GM12878 (cell line): ENCODE data around the gene PPP1R3E. TPM values are rescaled to one million over a fixed set of nuclear protein-coding genes. Genes with fewer than 3 reads are reported as not detected.

Experiments used
- ATAC-seq: fragments of 200-7000 bp; cut with Tn5 transposase; 3 replicates; pipeline ENCODE4 v1.9.1; 2020; ENCODE audit warnings: mild to moderate bottlenecking, moderate library complexity
- BruUV-seq: library from RNA; stranded (reverse); fragments of 400-500 nt; replicated peaks from 2 replicates; lab custom pipeline; 2021; lab: Mats Ljungman, UMichigan
- CTCF ChIA-PET: fragments of 300-600 bp; sonication (Branson Sonifier 250); formaldehyde crosslinking; extraction: SDS; loops from one replicate; lab custom pipeline; 2021; ENCODE audit warnings: inconsistent platforms; lab: Yijun Ruan, JAX
- POLR2A ChIA-PET: fragments of 350-600 bp; formaldehyde crosslinking; extraction: SDS; loops from one replicate; lab custom pipeline; 2021; ENCODE audit warnings: inconsistent platforms; lab: Charles Lee
- RAD21 ChIA-PET: fragments of 300-600 bp; sonication (Branson Sonifier 250); formaldehyde crosslinking; loops from one replicate; lab custom pipeline; 2023; ENCODE audit warnings: antibody characterized with exemption; ENCODE audit not compliant: unreplicated experiment; lab: Charles Lee
- SMC1A ChIA-PET: fragments of 300-600 bp; sonication (Branson Sonifier 250); formaldehyde crosslinking; loops from one replicate; lab custom pipeline; 2023; ENCODE audit not compliant: unreplicated experiment, uncharacterized antibody; lab: Charles Lee
- DNase-seq: peaks from one replicate; pipeline ENCODE4 v3.0.0-alpha.2; 2011; ENCODE audit warnings: low read depth, low spot score
- FAIRE-seq: peaks from 3 replicates; lab custom pipeline; 2011; peaks lifted over from hg19 to GRCh38; lab: Jason Lieb, UNC
- H2AFZ ChIP-seq: 2 replicates; pipeline ENCODE4 v1.6.0; 2011; ENCODE audit warnings: low read depth, low read length, control low read depth; ENCODE audit not compliant: control insufficient read depth
- H3K27ac ChIP-seq: 2 replicates; pipeline ENCODE4 v1.5.1; 2011; ENCODE audit warnings: control low read depth; ENCODE audit not compliant: control insufficient read depth, insufficient read depth
- H3K27me3 ChIP-seq, 2 experiments: replicated peaks in 1 of 2; 2 replicates each; pipeline versions ENCODE4 v1.6.0 to v1.6.1; 2011; ENCODE audit warnings: low read length in 1 of 2; ENCODE audit not compliant: control insufficient read depth in 2 of 2, insufficient read depth in 2 of 2
- H3K36me3 ChIP-seq, 2 experiments: 2 replicates each; pipeline ENCODE4 v1.5.1; 2011; ENCODE audit warnings: low read length in 1 of 2; ENCODE audit not compliant: control insufficient read depth in 2 of 2, insufficient read depth in 2 of 2
- H3K4me1 ChIP-seq: 2 replicates; pipeline ENCODE4 v1.6.1; 2011; ENCODE audit warnings: mild to moderate bottlenecking, low read length, moderate library complexity, mixed read lengths; ENCODE audit not compliant: control insufficient read depth, insufficient read depth
- H3K4me2 ChIP-seq: 2 replicates; pipeline ENCODE4 v1.6.0; 2011; ENCODE audit warnings: control low read depth; ENCODE audit not compliant: control insufficient read depth, insufficient read depth
- H3K4me3 ChIP-seq: fragments of 200-600 bp; sonication (generic); 2 replicates; pipeline ENCODE4 v1.5.1; 2016
- H3K79me2 ChIP-seq: 2 replicates; pipeline ENCODE4 v1.6.0; 2011; ENCODE audit warnings: low read length; ENCODE audit not compliant: control insufficient read depth, insufficient read depth
- H3K9ac ChIP-seq: 2 replicates; pipeline ENCODE4 v1.8.0; 2011; ENCODE audit warnings: low read length, control low read depth, mixed read lengths; ENCODE audit not compliant: control insufficient read depth, insufficient read depth
- H3K9me3 ChIP-seq: replicated peaks from 3 replicates; pipeline ENCODE4 v1.5.1; 2011; ENCODE audit warnings: mild to moderate bottlenecking, low read length; ENCODE audit not compliant: control insufficient read depth, insufficient read depth
- H4K20me1 ChIP-seq: 2 replicates; pipeline ENCODE4 v1.6.0; 2011; ENCODE audit not compliant: control insufficient read depth, insufficient read depth
- CBFB ChIP-seq: IDR thresholded peaks from 2 replicates; pipeline ENCODE4 v1.6.1; 2016; ENCODE audit warnings: antibody characterized with exemption, low read depth
- ESRRA ChIP-seq: IDR thresholded peaks from 2 replicates; pipeline ENCODE4 v1.6.1; 2012; ENCODE audit warnings: mild to moderate bottlenecking, low read length, improper control_type of control experiment
- ETV6 ChIP-seq, 2 experiments: fragments of 450-650 bp in 1 of 2; IDR thresholded peaks in 1 of 2; conservative IDR thresholded peaks in 1 of 2; 2 replicates each; pipeline ENCODE4 v1.6.1; 2014; ENCODE audit warnings: antibody characterized with exemption in 1 of 2, borderline replicate concordance in 1 of 2, low read depth in 1 of 2, mild to moderate bottlenecking in 1 of 2, moderate library complexity in 1 of 2
- FOXM1 ChIP-seq: IDR thresholded peaks from 2 replicates; pipeline ENCODE4 v1.6.1; 2012; ENCODE audit warnings: low read depth, mild to moderate bottlenecking, inconsistent platforms, low read length, moderate library complexity
- HDAC2 ChIP-seq: fragments of 200-600 bp; sonication (generic); IDR thresholded peaks from 2 replicates; pipeline ENCODE4 v1.6.1; 2017
- JUNB ChIP-seq: IDR thresholded peaks from 2 replicates; pipeline ENCODE4 v1.6.1; 2016; ENCODE audit warnings: antibody characterized with exemption, mild to moderate bottlenecking
- NBN ChIP-seq: fragments of 450-650 bp; IDR thresholded peaks from 2 replicates; pipeline ENCODE4 v1.6.1; 2016
- PAX5 ChIP-seq: IDR thresholded peaks from 2 replicates; pipeline ENCODE4 v1.6.1; 2011; ENCODE audit warnings: low read depth, low read length, borderline replicate concordance
- PML ChIP-seq: IDR thresholded peaks from 2 replicates; pipeline ENCODE4 v1.6.1; 2012; ENCODE audit warnings: low read length, inconsistent platforms
- SPI1 ChIP-seq: IDR thresholded peaks from 2 replicates; pipeline ENCODE4 v1.6.1; 2011; ENCODE audit warnings: low read depth, mild to moderate bottlenecking, low read length, moderate library complexity, borderline replicate concordance; ENCODE audit not compliant: insufficient read depth
- STAT1 ChIP-seq: fragments of 450-650 bp; conservative IDR thresholded peaks from 2 replicates; pipeline ENCODE4 v1.6.1; 2014; ENCODE audit warnings: antibody characterized with exemption, mild to moderate bottlenecking
- TBL1XR1 ChIP-seq: IDR thresholded peaks from 2 replicates; pipeline ENCODE4 v1.6.1; 2012; ENCODE audit warnings: low read depth, low read length, improper control_type of control experiment
- WRNIP1 ChIP-seq: IDR thresholded peaks from 2 replicates; pipeline ENCODE4 v1.6.1; 2011; ENCODE audit warnings: low read depth, low read length, improper control_type of control experiment, borderline replicate concordance
- ZNF274 ChIP-seq: IDR thresholded peaks from one replicate; pipeline ENCODE4 v1.8.0; 2011; ENCODE audit not compliant: insufficient read length, insufficient read depth
- WGBS: methylation state at CpG from one replicate; pipeline ENCODE4 v1.1.6; 2016; ENCODE audit warnings: low lambda C conversion rate; ENCODE audit not compliant: insufficient replicate concordance, insufficient coverage; ENCODE audit errors: missing lambda C conversion rate; 5-methylcytosine and 5-hydroxymethylcytosine counted together
- in situ Hi-C: fragments of 300-500 bp; cut with MboI; formaldehyde crosslinking; loops from 9 replicates; pipeline ENCODE4 v1.14.3; 2018; ENCODE audit warnings: mixed read lengths
- intact Hi-C: fragments of 100-400 bp; cut with micrococcal nuclease; formaldehyde crosslinking; loops from one replicate; pipeline ENCODE4 v1.14.2; 2022; ENCODE audit not compliant: unreplicated experiment
- polyA plus RNA-seq, 11 experiments: library from polyadenylated mRNA; depleted of rRNA in 4 of 11; unstranded in 6 of 11; stranded (reverse) in 5 of 11; fragments of >200 nt; fragmentation: Nextera tagmentation in 4 of 11; fragmentation: Illumina TruSeq in 1 of 11; extraction: Ambion mirVana in 4 of 11; extraction: Trizol in 1 of 11; gene quantifications; 1 replicate in 1 of 11; 2 replicates in 10 of 11; pipeline versions ENCODE4 v1.2.1 to v1.2.3, GENCODE V29; 2011 to 2016; ENCODE audit warnings: inconsistent platforms in 2 of 11, missing spikeins in 2 of 11, low read depth in 1 of 11
- total RNA-seq, 4 experiments: library from RNA; depleted of rRNA in 3 of 4; stranded (reverse); fragments of >200 nt in 3 of 4; fragmentation: Illumina TruSeq in 1 of 4; extraction: Trizol in 1 of 4; gene quantifications; 2 replicates each; pipeline versions ENCODE4 v1.2.1 to v1.2.3, GENCODE V29; 2013 to 2021
- TF ChIP-seq, protein P1 (sequence below): fragments of 450-650 bp; IDR thresholded peaks from 2 replicates; pipeline ENCODE4 v1.6.1; 2017; ENCODE audit warnings: antibody characterized with exemption, mild to moderate bottlenecking, moderate library complexity
- TF ChIP-seq, protein P2 (sequence below): fragments of 450-650 bp; IDR thresholded peaks from 2 replicates; pipeline ENCODE4 v1.6.1; 2016; ENCODE audit warnings: mild to moderate bottlenecking
- TF ChIP-seq, protein P3 (sequence below): IDR thresholded peaks from 2 replicates; pipeline ENCODE4 v1.6.1; 2012; ENCODE audit warnings: low read length, inconsistent platforms
- TF ChIP-seq, protein P4 (sequence below): fragments of 450-650 bp; IDR thresholded peaks from 2 replicates; pipeline ENCODE4 v1.6.1; 2016; ENCODE audit warnings: mild to moderate bottlenecking

Gene PPP1R3E
- total and polyA plus RNA-seq, 10 of the 15 experiments (the other 5 are each of a cell fraction or from before 2014, with no cell fraction given), result 4.6 to 26.4 (median 7.1) TPM

DNA sequence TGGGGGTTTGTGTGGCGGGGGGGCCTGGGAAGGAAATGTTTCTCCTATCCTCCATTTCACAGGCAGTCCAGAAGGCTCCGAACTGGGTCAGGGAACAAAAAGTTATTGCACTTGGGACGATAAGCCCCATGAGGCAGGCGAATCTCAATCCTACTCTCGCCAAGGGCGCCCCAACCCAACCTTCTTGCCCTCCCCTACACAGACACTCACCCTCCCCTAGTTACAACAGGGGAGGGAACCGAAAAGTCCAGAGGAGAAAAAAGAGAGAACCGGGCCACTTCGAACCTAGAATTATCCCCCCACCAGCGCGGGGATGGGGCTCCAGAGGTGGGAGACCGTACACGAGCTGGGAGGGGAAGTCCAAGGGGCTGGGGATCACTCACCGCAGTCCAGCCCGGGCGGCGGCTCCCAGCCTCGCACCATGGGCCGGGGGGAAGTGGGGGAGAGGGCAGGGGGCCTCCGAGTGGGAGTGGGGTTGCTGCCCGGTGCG, 17.1 kb downstream of the PPP1R3E start:
- Histone ChIP-seq H3K4me2 (peak overlapping the region; percentile 85; the same call in 1 of the 2 replicates), H2AFZ (peak overlapping the region; percentile 82), H3K79me2 (peaks cover 26% of the 10 kb centered on the region), H3K4me1 (peaks cover 6% of the 10 kb centered on the region; the same call in 1 of the 2 replicates), H3K9ac (peak overlapping the region; percentile 68), H3K27me3 (no peaks in the 10 kb centered on the region), H3K36me3 (peaks cover 0 to 3% of the 10 kb centered on the region in 2 experiments; a peak in 1 of 4 replicates), H3K9me3 (no peaks in the 10 kb centered on the region), H3K27ac (peak overlapping the region; percentile 84), H3K4me3 (peak overlapping the region; percentile 84), H4K20me1 (no peaks in the 10 kb centered on the region)
- no TSS peak for BruUV-seq
- in situ Hi-C loops, result no loop called here
- FAIRE-seq, result no peak
- WGBS, result 1% methylated on average over 17 of the region's 22 CpGs
- peak; percentile 61 for ATAC-seq
- ChIA-PET RAD21 (interaction anchor here (0.6 to 3.7 kb wide), 5 partner anchors 16 to 235 kb away, joined by 3 to 26 read pairs (median 4); partner anchors contain the start of genes ACIN1, C14orf119, PABPN1 and PPP1R3E), CTCF (interaction anchor here (1.2 to 3.8 kb wide), 8 partner anchors 11 to 217 kb away, joined by 5 to 36 read pairs (median 12); partner anchors contain the start of genes PABPN1 and PPP1R3E), SMC1A (interaction anchor here (1.5 to 2.4 kb wide), 2 partner anchors 14 to 94 kb away, joined by 4 to 34 read pairs; partner anchors contain the start of gene PPP1R3E), POLR2A (interaction anchor here (0.5 to 4.6 kb wide), 8 partner anchors 9 to 193 kb away, joined by 3 to 40 read pairs (median 6); partner anchors contain the start of genes BCL2L2, PABPN1 and PPP1R3E)
- no peak for DNase-seq
- intact Hi-C loops, result loop anchor here (1.0 kb wide), 1 partner anchor 9 kb away; no protein-coding TSS in a partner anchor
- TF ChIP-seq, protein P1, sequence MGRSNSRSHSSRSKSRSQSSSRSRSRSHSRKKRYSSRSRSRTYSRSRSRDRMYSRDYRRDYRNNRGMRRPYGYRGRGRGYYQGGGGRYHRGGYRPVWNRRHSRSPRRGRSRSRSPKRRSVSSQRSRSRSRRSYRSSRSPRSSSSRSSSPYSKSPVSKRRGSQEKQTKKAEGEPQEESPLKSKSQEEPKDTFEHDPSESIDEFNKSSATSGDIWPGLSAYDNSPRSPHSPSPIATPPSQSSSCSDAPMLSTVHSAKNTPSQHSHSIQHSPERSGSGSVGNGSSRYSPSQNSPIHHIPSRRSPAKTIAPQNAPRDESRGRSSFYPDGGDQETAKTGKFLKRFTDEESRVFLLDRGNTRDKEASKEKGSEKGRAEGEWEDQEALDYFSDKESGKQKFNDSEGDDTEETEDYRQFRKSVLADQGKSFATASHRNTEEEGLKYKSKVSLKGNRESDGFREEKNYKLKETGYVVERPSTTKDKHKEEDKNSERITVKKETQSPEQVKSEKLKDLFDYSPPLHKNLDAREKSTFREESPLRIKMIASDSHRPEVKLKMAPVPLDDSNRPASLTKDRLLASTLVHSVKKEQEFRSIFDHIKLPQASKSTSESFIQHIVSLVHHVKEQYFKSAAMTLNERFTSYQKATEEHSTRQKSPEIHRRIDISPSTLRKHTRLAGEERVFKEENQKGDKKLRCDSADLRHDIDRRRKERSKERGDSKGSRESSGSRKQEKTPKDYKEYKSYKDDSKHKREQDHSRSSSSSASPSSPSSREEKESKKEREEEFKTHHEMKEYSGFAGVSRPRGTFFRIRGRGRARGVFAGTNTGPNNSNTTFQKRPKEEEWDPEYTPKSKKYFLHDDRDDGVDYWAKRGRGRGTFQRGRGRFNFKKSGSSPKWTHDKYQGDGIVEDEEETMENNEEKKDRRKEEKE, result no peak
- TF ChIP-seq ETV6 (conservative IDR thresholded peaks at IDR 0.05 in 1 of 2, IDR thresholded peaks at IDR 0.05 in 1 of 2; ENCODE audit: borderline replicate concordance in 1 of 2, low read depth in 1 of 2) (no peak), HDAC2 (no peak), STAT1 (no peak), CBFB (no peak), PML (no peak), JUNB (no peak), FOXM1 (no peak), ZNF274 (no peak), WRNIP1 (no peak), PAX5 (no peak), ESRRA (0 out of 2 replicates have a peak, but pooled peaks have one; percentile 24), SPI1 (peak; percentile 35; the same call in 1 of the 2 replicates), NBN (0 out of 2 replicates have a peak, but pooled peaks have one; percentile 19), TBL1XR1 (no peak)
- TF ChIP-seq, protein P2, sequence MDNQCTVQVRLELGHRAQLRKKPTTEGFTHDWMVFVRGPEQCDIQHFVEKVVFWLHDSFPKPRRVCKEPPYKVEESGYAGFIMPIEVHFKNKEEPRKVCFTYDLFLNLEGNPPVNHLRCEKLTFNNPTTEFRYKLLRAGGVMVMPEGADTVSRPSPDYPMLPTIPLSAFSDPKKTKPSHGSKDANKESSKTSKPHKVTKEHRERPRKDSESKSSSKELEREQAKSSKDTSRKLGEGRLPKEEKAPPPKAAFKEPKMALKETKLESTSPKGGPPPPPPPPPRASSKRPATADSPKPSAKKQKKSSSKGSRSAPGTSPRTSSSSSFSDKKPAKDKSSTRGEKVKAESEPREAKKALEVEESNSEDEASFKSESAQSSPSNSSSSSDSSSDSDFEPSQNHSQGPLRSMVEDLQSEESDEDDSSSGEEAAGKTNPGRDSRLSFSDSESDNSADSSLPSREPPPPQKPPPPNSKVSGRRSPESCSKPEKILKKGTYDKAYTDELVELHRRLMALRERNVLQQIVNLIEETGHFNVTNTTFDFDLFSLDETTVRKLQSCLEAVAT, result no peak
- TF ChIP-seq, protein P3, sequence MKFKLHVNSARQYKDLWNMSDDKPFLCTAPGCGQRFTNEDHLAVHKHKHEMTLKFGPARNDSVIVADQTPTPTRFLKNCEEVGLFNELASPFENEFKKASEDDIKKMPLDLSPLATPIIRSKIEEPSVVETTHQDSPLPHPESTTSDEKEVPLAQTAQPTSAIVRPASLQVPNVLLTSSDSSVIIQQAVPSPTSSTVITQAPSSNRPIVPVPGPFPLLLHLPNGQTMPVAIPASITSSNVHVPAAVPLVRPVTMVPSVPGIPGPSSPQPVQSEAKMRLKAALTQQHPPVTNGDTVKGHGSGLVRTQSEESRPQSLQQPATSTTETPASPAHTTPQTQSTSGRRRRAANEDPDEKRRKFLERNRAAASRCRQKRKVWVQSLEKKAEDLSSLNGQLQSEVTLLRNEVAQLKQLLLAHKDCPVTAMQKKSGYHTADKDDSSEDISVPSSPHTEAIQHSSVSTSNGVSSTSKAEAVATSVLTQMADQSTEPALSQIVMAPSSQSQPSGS, result no peak
- TF ChIP-seq, protein P4, sequence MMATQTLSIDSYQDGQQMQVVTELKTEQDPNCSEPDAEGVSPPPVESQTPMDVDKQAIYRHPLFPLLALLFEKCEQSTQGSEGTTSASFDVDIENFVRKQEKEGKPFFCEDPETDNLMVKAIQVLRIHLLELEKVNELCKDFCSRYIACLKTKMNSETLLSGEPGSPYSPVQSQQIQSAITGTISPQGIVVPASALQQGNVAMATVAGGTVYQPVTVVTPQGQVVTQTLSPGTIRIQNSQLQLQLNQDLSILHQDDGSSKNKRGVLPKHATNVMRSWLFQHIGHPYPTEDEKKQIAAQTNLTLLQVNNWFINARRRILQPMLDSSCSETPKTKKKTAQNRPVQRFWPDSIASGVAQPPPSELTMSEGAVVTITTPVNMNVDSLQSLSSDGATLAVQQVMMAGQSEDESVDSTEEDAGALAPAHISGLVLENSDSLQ, result no peak
